Adipocyte (in vitro differentiated cells): Measurements from ENCODE around the gene MSI1.

Source experiments
- DNase-seq: peaks from one replicate; pipeline ENCODE4 v3.0.0-alpha.2; 2015; ENCODE audit warnings: low read depth
- H3K27me3 ChIP-seq: replicated peaks from 2 replicates; pipeline ENCODE4 v1.7.0; 2013; ENCODE audit warnings: mild to moderate bottlenecking, low read length, moderate library complexity; ENCODE audit not compliant: control insufficient read depth, insufficient read depth
- H3K36me3 ChIP-seq: 2 replicates; pipeline ENCODE4 v1.7.0; 2013; ENCODE audit warnings: low read length, mild to moderate bottlenecking, moderate library complexity; ENCODE audit not compliant: control insufficient read depth, insufficient read depth, severe bottlenecking
- H3K4me1 ChIP-seq: 2 replicates; pipeline ENCODE4 v1.7.0; 2013; ENCODE audit warnings: mild to moderate bottlenecking, low read length, moderate library complexity; ENCODE audit not compliant: control insufficient read depth, insufficient read depth
- H3K4me3 ChIP-seq: 2 replicates; pipeline ENCODE4 v1.7.0; 2013; ENCODE audit warnings: mild to moderate bottlenecking, low read length, moderate library complexity
- H3K9ac ChIP-seq: 2 replicates; pipeline ENCODE4 v1.7.0; 2013; ENCODE audit warnings: mild to moderate bottlenecking, low read length, moderate library complexity
- H3K9me3 ChIP-seq: 2 replicates; pipeline ENCODE4 v1.7.0; 2013; ENCODE audit warnings: mild to moderate bottlenecking, low read length, moderate library complexity; ENCODE audit not compliant: control insufficient read depth

MSI1 gene

GRCh38 chr12:120368789-120369602 is at the start of gene MSI1:
Gene MSI1, minus strand, starts transcription at chr12:120369164. Its CDS starts 73 bp downstream, at chr12:120369091.
- Histone ChIP-seq H3K9ac (no peak within 1 kb of the TSS), H3K36me3 (no peaks in the 10 kb centered on the region), H3K9me3 (no peaks in the 10 kb centered on the region), H3K27me3 (peaks cover 54% of the 10 kb centered on the region), H3K4me1 (no peaks in the 10 kb centered on the region), H3K4me3 (no peak within 1 kb of the TSS)
- peak; percentile 56 for DNase-seq

GRCh38 chr12:120417917-120418580 is 49.1 kb upstream of the MSI1 start:
- DNase-seq, result no peak
- H3K9ac ChIP-seq, result no peak overlapping the region
- H3K36me3 ChIP-seq, result no peaks in the 10 kb centered on the region
- no peaks in the 10 kb centered on the region for H3K9me3 ChIP-seq
- no peak overlapping the region for H3K4me3 ChIP-seq
- no peaks in the 10 kb centered on the region for H3K4me1 ChIP-seq
- peaks cover 30% of the 10 kb centered on the region for H3K27me3 ChIP-seq

- DNase-seq, result no peak
These were observed 47.7 kb upstream of the MSI1 start for GRCh38 chr12:120416490-120417216.

GRCh38 chr12:120413901-120414695 is 45.1 kb upstream of the MSI1 start:
- peaks cover 18% of the 10 kb centered on the region for H3K27me3 ChIP-seq
- H3K36me3 ChIP-seq, result no peaks in the 10 kb centered on the region
- H3K9ac ChIP-seq, result no peak overlapping the region
- H3K4me1 ChIP-seq, result no peaks in the 10 kb centered on the region
- no peak for DNase-seq
- H3K9me3 ChIP-seq, result no peaks in the 10 kb centered on the region
- no peak overlapping the region for H3K4me3 ChIP-seq

More at GRCh38 chr12:120416490-120417216, 47.7 kb upstream of the MSI1 start:
- H3K9ac ChIP-seq, result no peak overlapping the region
- no peaks in the 10 kb centered on the region for H3K4me1 ChIP-seq
- H3K36me3 ChIP-seq, result no peaks in the 10 kb centered on the region
- peaks cover 24% of the 10 kb centered on the region for H3K27me3 ChIP-seq
- no peak overlapping the region for H3K4me3 ChIP-seq
- no peaks in the 10 kb centered on the region for H3K9me3 ChIP-seq

- DNase-seq, result no peak
- Histone ChIP-seq H3K27me3 (peaks cover 8% of the 10 kb centered on the region), H3K36me3 (no peaks in the 10 kb centered on the region), H3K9me3 (no peaks in the 10 kb centered on the region), H3K9ac (no peak overlapping the region), H3K4me1 (no peaks in the 10 kb centered on the region), H3K4me3 (no peak overlapping the region)
These were observed 43.5 kb upstream of the MSI1 start for GRCh38 chr12:120412421-120412820.

GRCh38 chr12:120408771-120409170 is 39.8 kb upstream of the MSI1 start:
- Histone ChIP-seq H3K4me3 (no peak overlapping the region), H3K9ac (no peak overlapping the region), H3K9me3 (no peaks in the 10 kb centered on the region), H3K4me1 (no peaks in the 10 kb centered on the region), H3K36me3 (no peaks in the 10 kb centered on the region), H3K27me3 (peaks cover 5% of the 10 kb centered on the region)
- no peak for DNase-seq

- Histone ChIP-seq H3K4me3 (no peak overlapping the region), H3K27me3 (peaks cover 18% of the 10 kb centered on the region), H3K4me1 (no peaks in the 10 kb centered on the region), H3K36me3 (no peaks in the 10 kb centered on the region), H3K9ac (no peak overlapping the region), H3K9me3 (no peaks in the 10 kb centered on the region)
- DNase-seq, result no peak
These were observed 37.6 kb upstream of the MSI1 start for GRCh38 chr12:120406553-120406952.

- Histone ChIP-seq H3K4me3 (no peak overlapping the region), H3K9me3 (no peaks in the 10 kb centered on the region), H3K27me3 (peaks cover 18% of the 10 kb centered on the region), H3K4me1 (no peaks in the 10 kb centered on the region), H3K36me3 (no peaks in the 10 kb centered on the region), H3K9ac (no peak overlapping the region)
- DNase-seq, result no peak
These were observed 37.1 kb upstream of the MSI1 start for GRCh38 chr12:120406069-120406468.

GRCh38 chr12:120404271-120404670 is 35.3 kb upstream of the MSI1 start:
- Histone ChIP-seq H3K4me1 (no peaks in the 10 kb centered on the region), H3K4me3 (no peak overlapping the region), H3K9me3 (no peaks in the 10 kb centered on the region), H3K27me3 (peaks cover 18% of the 10 kb centered on the region), H3K9ac (no peak overlapping the region), H3K36me3 (no peaks in the 10 kb centered on the region)
- DNase-seq, result no peak

- Histone ChIP-seq H3K9ac (no peak overlapping the region), H3K36me3 (no peaks in the 10 kb centered on the region), H3K27me3 (peaks cover 18% of the 10 kb centered on the region), H3K9me3 (no peaks in the 10 kb centered on the region), H3K4me3 (no peak overlapping the region), H3K4me1 (no peaks in the 10 kb centered on the region)
- DNase-seq, result no peak
These were observed 34.9 kb upstream of the MSI1 start for GRCh38 chr12:120403869-120404268.
